MCF 10A (cell line): ENCODE measurements around the gene GORASP1. TPM values are rescaled to one million over a fixed set of nuclear protein-coding genes. Genes with fewer than 3 reads are reported as not detected.
A peak's percentile ranks its signal among the peaks of the same experiment; 100 is the strongest.

Experiments
- BruUV-seq: library from RNA; stranded (reverse); fragments of 400-500 nt; replicated peaks from 2 replicates; lab custom pipeline; 2021; lab: Mats Ljungman, UMichigan
- CTCF ChIA-PET: fragments of 300-600 bp; sonication (Branson Sonifier 250); formaldehyde crosslinking; extraction: SDS; loops from one replicate; lab custom pipeline; 2021; ENCODE audit warnings: antibody characterized with exemption, inconsistent platforms; lab: Yijun Ruan, JAX
- POLR2A ChIA-PET: fragments of 300-600, 350-650 bp; sonication (Branson Sonifier 250); formaldehyde crosslinking; extraction: SDS; loops from one replicate; lab custom pipeline; 2020; ENCODE audit warnings: antibody characterized with exemption, inconsistent platforms; lab: Yijun Ruan, JAX
- DNase-seq: peaks from one replicate; pipeline ENCODE4 v3.0.0-alpha.2; 2018; ENCODE audit not compliant: unreplicated experiment
- H3K27ac Mint-ChIP-seq: one replicate; pipeline ENCODE4 v1.8.0; 2022; ENCODE audit warnings: mild to moderate bottlenecking, low read depth, mixed read lengths; ENCODE audit not compliant: unreplicated experiment
- H3K27me3 Mint-ChIP-seq: one replicate; pipeline ENCODE4 v1.8.0; 2022; ENCODE audit warnings: mixed read lengths; ENCODE audit not compliant: insufficient read depth, unreplicated experiment
- H3K36me3 Mint-ChIP-seq: one replicate; pipeline ENCODE4 v1.8.0; 2022; ENCODE audit warnings: mild to moderate bottlenecking, moderate library complexity, mixed read lengths; ENCODE audit not compliant: insufficient read depth, unreplicated experiment
- H3K4me1 Mint-ChIP-seq: one replicate; pipeline ENCODE4 v1.8.0; 2022; ENCODE audit warnings: mixed read lengths; ENCODE audit not compliant: insufficient read depth, unreplicated experiment
- H3K4me3 Mint-ChIP-seq: one replicate; pipeline ENCODE4 v1.8.0; 2022; ENCODE audit warnings: mild to moderate bottlenecking, moderate library complexity, mixed read lengths; ENCODE audit not compliant: unreplicated experiment
- H3K9me3 Mint-ChIP-seq: one replicate; pipeline ENCODE4 v1.8.0; 2022; ENCODE audit warnings: mixed read lengths; ENCODE audit not compliant: unreplicated experiment
- CTCF ChIP-seq: fragments of 200-600 bp; IDR thresholded peaks from one replicate; pipeline ENCODE4 v1.8.0; 2022; ENCODE audit warnings: antibody characterized with exemption, mild to moderate bottlenecking; ENCODE audit not compliant: unreplicated experiment
- intact Hi-C: fragments of 100-400 bp; cut with micrococcal nuclease; formaldehyde crosslinking; loops from 2 replicates; pipeline ENCODE4 v1.14.1; 2022
- total RNA-seq: library from RNA; stranded (reverse); gene quantifications from 2 replicates; pipeline ENCODE4 v1.2.3, GENCODE V29; 2022

The GORASP1 gene
- total RNA-seq, 1 experiment from 2014 or later: 34.4 TPM

- Mint-ChIP-seq H3K27ac (peak overlapping the region; percentile 66), H3K9me3 (no peaks in the 10 kb centered on the region), H3K4me3 (peak overlapping the region; percentile 37), H3K4me1 (peaks cover 68% of the 10 kb centered on the region), H3K27me3 (no peaks in the 10 kb centered on the region), H3K36me3 (peaks cover 41% of the 10 kb centered on the region)
- ChIA-PET CTCF (interaction anchor here (0.8 to 3.3 kb wide), 6 partner anchors 19 to 171 kb away, joined by 3 to 12 read pairs (median 6); no protein-coding TSS in a partner anchor), POLR2A (interaction anchor here (1.9 kb wide), 1 partner anchor 19 kb away, joined by 5 read pairs; no protein-coding TSS in a partner anchor)
- intact Hi-C loops: loop anchor here (1.0 kb wide), 1 partner anchor 22 kb away; no protein-coding TSS in a partner anchor
- TF ChIP-seq CTCF: no peak
- BruUV-seq: no TSS peak
- DNase-seq: no peak
Measured at GRCh38 chr3:39147711-39148434, 40.4 kb upstream of the GORASP1 start.

GRCh38 chr3:39146611-39147591, 39.5 kb upstream of the GORASP1 start:
- no peaks in the 10 kb centered on the region for H3K27me3 Mint-ChIP-seq
- no TSS peak for BruUV-seq
- peak overlapping the region; percentile 37 for H3K4me3 Mint-ChIP-seq
- CTCF ChIA-PET: interaction anchor here (0.5 to 1.7 kb wide), 8 partner anchors 20 to 172 kb away, joined by 3 to 7 read pairs (median 4); no protein-coding TSS in a partner anchor
- TF ChIP-seq CTCF: no peak
- POLR2A ChIA-PET: interaction anchor here (0.6 to 1.9 kb wide), 3 partner anchors 20 to 50 kb away, joined by 3 to 5 read pairs (median 3); no protein-coding TSS in a partner anchor
- H3K9me3 Mint-ChIP-seq: no peaks in the 10 kb centered on the region
- H3K36me3 Mint-ChIP-seq: peaks cover 47% of the 10 kb centered on the region
- peak; percentile 97 for DNase-seq
- intact Hi-C loops: loop anchor here (1.0 kb wide), 1 partner anchor 21 kb away; no protein-coding TSS in a partner anchor
- peak overlapping the region; percentile 66 for H3K27ac Mint-ChIP-seq
- H3K4me1 Mint-ChIP-seq: peaks cover 61% of the 10 kb centered on the region

DNA sequence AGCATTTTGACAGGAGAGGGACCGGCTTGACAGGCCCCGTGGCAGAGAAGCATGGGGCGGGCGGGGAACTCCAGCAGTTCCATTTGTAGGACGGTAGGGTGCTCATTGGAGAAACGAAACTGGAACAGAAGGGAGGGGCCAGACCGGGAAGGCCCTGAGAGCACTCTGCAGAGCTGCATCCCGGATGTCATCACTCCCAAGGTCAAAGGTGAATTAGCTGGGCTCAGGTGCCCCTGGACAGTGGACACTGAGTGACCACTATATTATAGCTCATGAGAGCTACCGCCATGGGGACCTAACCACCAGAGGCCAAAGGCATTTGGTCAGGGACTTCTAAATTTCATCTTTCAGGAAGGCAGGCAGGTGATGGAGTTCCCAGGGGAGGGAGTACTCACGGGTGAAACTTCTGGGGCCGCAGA, 38.7 kb upstream of the GORASP1 start:
- Mint-ChIP-seq H3K27ac (no peak overlapping the region), H3K36me3 (peaks cover 47% of the 10 kb centered on the region), H3K4me3 (no peak overlapping the region), H3K9me3 (no peaks in the 10 kb centered on the region), H3K27me3 (no peaks in the 10 kb centered on the region), H3K4me1 (peaks cover 61% of the 10 kb centered on the region)
- POLR2A ChIA-PET: interaction anchor here (0.6 to 1.9 kb wide), 4 partner anchors 21 to 49 kb away, joined by 3 to 5 read pairs (median 4); partner anchors contain the start of genes GORASP1 and TTC21A
- DNase-seq: no peak
- no peak for TF ChIP-seq CTCF
- no TSS peak for BruUV-seq
- intact Hi-C loops: no loop called here
- CTCF ChIA-PET: interaction anchor here (0.5 to 1.7 kb wide), 8 partner anchors 16 to 145 kb away, joined by 3 to 7 read pairs (median 4); no protein-coding TSS in a partner anchor
